AG09319 (cell line): Measurements from ENCODE around the gene LRRC10B.

ENCODE experiments used
- DNase-seq: peaks from one replicate; pipeline ENCODE4 v3.0.0-alpha.2; 2010; ENCODE audit warnings: low read depth; ENCODE audit errors: extremely low read depth
- TF ChIP-seq, protein P1 (sequence below): IDR thresholded peaks from 2 replicates; pipeline ENCODE4 v1.5.1; 2011; ENCODE audit warnings: low read depth, mild to moderate bottlenecking, inconsistent platforms, low read length, moderate library complexity

Gene LRRC10B

DNA sequence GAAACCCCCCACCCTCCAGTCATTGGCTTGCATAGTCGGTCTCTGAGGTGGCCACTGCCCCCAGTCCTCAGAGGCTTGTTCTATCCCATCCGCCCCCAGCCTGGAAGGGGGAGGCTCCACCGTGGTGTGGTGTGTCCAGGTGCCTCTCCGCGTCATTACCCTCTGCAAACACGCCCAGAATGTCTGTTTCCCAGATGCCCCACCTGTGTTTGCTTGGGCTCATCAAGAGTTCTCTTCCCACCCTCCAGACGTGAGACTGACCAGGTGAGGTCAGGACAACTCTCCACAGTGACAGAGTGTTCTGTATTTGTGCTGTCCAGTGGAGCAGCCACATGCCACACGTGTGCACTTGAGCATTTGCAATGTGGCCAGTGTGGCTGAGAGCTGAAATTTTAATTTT lies 24.9 kb downstream of the LRRC10B start:
- no peak for DNase-seq

DNA sequence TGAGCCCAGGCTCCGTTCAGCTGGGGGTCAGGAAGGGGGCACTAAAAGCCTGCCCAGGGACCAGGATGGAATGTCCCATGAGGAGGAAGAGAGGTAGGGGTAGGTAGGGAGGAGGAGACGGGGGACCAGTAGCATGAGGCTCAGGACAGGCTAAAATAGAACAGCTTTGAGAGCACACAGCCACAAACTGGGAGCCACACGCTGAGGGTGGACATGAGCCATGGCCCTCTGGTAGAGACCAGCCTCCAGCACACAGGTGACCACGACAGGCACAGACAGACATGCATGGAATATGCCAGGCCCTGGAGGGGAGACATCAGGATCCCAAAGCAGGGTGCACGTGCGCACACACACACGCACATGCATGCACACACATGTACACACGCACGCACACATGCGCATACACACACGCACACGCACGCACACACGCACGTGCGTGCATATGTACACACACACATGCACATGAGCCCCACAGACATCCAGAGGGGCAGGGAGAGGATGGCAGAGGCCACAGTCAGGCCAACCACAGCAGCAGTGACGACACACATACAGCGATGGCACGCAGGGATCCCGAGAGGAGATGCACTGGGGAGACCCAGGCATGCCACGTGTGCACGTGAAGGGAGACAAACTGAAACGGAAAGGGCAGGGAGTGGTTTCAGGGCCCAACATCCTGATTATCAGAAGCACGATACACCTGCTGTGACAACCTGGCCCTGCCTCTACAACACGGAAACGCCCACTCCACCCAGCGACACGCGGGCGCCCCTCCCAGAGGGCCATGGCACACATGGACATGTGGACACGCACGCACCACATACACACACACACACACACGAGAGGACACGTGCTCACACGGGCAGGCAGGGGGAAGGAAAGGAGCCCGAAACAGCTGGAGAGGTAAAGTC lies 25.7 kb downstream of the LRRC10B start:
- TF ChIP-seq, protein P1, sequence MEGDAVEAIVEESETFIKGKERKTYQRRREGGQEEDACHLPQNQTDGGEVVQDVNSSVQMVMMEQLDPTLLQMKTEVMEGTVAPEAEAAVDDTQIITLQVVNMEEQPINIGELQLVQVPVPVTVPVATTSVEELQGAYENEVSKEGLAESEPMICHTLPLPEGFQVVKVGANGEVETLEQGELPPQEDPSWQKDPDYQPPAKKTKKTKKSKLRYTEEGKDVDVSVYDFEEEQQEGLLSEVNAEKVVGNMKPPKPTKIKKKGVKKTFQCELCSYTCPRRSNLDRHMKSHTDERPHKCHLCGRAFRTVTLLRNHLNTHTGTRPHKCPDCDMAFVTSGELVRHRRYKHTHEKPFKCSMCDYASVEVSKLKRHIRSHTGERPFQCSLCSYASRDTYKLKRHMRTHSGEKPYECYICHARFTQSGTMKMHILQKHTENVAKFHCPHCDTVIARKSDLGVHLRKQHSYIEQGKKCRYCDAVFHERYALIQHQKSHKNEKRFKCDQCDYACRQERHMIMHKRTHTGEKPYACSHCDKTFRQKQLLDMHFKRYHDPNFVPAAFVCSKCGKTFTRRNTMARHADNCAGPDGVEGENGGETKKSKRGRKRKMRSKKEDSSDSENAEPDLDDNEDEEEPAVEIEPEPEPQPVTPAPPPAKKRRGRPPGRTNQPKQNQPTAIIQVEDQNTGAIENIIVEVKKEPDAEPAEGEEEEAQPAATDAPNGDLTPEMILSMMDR, result no peak
- DNase-seq, result no peak

More for the DNA sequence above, 24.9 kb downstream of the LRRC10B start:
- TF ChIP-seq, protein P1, result no peak

DNA sequence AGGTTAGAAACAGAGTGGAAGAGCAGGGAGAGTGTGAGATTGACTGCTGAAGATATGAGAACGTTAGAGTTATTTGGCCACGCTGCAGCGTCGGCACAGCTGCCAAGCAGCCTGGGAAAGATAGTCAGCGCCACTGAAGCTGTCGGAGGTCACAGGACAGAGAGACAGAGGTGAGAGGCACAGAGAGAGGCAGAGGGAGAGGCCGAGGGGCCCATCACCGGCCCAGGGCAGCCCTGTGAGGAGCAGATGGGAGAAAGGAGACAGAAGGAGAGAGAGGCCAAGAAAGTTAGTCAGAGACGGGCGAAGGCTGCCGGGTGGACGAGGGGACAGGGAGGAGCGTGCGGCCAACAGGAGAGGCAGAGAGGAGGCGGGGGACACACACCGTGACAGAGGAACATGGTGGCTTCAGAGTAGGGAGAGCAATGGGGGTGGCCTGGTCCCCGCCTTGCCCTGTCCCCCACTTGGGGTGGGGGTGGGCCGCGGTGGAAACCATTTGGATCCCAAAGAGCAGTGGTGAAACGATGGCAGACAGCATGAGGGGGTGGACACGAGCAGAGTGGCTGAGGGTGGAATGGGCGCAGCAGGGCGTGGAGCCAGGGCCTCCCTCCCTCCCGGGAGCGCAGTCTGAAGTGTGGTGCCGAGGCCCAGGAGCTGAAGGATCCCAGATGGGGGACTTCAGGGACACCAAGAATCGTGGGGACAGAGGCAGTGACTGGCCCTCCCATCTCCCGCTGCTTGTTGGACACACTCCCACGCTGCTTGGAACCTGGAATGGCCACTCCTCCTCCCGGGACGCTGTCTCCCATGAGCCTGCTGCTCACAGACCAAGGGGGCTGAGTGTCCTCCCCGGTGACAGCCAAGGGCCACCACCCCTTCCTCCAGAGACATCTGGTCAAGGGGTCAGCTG lies 26.6 kb downstream of the LRRC10B start:
- TF ChIP-seq, protein P1, result no peak
- no peak for DNase-seq

DNA sequence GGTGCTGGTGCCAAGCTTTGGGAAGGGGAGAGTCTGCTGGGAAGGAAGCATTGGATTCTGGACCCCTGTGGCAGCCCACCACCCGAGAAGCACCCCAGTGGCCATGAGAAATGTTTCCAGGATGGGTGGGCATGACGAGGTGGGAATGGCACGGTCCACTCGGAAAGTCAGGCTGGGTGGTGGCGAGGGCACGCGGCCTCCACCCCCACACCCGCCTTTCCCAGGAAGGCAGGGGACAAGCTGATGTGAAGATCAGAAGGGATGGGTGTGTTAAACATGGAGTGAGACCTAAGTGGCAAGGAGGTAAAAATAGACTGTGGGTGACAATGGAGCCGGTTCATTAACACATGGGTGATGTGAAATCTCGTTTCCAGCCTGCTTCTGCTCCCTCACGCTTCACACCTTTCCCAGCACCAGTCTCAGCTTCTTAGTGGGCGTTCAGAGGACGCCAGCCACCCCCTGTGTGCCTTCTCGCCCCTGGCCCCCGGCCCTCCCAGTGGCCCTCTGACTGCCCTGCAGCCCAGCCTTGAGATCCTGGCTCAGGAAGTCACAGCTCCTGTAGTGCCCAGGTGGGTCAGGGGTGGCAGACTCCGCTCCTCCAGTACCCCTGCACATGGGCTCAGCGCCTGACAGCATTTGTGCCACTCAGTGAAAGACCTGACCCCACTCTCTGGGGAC lies 27.6 kb downstream of the LRRC10B start:
- TF ChIP-seq, protein P1, result no peak
- DNase-seq, result no peak

DNA sequence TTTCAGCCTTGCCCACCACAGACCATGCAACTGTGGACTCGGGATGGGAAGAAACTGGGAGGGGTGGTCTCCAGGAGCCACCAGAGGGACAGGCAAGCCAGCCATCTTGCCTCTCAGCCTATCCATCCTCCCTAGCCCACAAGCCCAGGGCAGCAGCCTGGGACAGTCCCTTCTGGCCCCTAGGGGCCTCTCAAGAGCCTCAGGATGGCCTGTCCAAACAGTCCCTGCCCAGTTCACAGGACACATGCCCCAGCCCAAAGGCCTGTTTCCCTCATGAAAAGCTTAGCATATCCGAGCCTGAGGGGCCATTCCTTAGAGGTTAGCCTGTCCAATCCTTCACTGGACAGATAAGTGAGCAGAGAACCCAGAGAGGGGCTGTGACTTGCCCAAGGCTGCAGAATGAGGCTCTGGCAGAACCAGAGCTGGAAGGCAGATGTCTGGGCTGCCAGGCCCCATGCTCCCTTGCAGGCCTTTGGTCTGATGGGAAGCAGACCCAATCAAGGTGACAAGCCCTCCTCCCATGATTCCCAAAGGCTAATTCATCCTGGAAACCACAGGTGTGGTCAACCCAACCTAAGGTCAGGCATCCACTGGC lies 28.2 kb downstream of the LRRC10B start:
- TF ChIP-seq, protein P1, result no peak
- DNase-seq, result no peak

DNA sequence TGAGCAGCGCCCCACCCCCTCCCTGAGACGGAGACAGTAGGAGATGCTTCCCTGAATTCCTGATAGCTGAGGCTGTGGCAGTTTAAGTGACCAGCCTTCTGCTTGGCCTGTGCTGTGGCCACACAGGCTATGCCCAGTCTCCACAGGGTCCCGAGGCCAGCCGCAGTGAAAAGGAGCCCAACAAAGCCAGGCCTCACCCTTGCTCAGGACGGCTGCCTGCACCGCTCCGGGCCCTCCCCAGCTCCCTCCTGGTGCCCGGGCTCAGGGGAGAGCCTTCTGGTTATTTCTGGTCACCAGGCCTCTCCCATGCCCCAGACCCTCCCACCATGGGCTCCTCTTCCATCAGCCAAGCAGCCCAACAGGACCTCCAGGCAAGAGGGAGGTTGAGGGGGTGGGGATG lies 28.8 kb downstream of the LRRC10B start:
- DNase-seq, result no peak
- TF ChIP-seq, protein P1, result no peak
